ENCODE measurements around the gene PNPLA7.
A peak's percentile ranks its signal among the peaks of the same experiment; 100 is the strongest.

The PNPLA7 gene

GRCh38 chr9:137447722-137448601, 102.2 kb downstream of the PNPLA7 start:
- DNase-seq = no peak

- DNase-seq = no peak
These were observed 103.2 kb downstream of the PNPLA7 start for GRCh38 chr9:137446851-137447471.

DNA sequence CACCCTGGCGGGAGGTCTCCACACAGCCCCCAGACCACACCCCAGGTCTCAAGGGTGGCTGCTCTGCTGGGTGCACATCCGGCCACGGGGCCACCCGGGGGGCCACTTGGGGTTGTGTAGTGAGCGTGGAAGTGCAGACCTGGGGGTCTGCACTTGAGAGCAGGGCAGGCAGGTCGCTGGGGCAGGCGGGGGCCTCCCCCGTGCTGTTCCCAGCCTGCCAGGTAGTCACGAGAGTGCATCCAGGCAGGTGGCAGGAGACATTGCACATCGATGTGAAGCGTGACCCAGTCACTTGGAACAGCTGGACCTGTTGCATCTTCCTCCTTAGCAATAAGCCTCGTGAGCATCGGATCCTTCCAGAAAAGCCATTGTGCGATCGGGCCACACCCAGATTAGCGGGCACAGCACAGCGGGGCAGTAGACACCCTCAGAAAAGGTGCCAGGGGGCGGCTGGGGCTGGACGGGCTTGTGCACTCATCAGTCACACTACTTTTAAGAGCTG, 104.2 kb downstream of the PNPLA7 start:
- DNase-seq = no peak

DNA sequence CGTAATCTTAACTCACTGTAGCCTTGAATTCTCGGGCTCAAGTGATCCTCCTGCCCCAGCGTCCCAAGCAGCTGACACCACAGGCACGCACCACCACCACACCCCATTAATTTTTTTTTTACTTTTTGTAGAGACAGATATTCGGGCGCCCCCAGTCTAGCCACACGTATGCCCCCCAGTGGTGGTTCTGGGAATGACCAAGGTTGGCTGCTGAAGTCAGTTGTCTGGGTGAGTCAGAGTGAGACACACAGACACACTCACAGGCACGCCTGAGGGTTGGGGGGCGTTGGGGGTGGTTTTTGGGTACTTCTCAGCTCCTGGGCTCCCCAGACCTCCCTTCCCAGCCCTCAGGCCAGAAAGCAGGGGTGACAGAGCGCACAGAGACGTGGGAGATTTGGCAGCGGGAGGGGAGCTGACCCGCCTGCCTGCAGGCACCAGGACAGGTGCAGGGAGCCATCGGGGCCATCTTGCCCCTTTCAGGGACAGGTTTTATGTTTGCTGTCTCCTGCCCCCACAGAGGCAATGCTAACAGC, 104.9 kb downstream of the PNPLA7 start:
- peak; percentile 86 for DNase-seq

DNA sequence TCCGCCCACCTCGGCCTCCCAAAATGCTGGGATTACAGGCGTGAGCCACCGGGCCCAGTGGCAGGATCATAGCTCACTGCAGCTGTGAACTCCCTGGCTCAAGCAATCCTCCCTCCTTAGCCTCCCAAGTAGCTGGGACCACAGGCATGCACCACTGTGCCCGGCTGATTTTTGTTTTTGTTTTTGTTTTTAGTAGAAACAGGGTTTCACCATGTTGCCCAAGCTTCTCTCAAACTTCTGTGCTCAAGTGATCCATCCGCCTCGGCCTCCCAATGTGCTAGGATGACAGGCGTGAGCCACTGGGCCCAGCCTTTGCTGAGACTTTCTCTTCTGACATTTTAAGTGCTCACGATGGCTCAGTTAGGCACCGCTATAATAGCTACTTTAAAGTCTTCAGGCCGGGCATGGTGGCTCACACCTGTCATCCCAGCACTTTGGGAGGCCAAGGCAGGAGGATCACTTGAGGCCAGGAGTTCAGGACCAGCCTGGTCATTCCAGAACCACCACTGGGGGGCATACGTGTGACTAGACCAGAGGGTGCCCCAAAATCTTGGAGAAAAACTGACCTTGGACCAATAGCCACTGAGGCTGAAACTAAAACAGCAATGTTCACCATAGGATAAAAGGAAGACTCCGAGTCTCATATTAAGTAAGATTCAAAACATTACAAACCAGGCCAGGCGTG, 106.0 kb downstream of the PNPLA7 start:
- no peak for DNase-seq

GRCh38 chr9:137441935-137442321, 108.3 kb downstream of the PNPLA7 start:
- no peak for DNase-seq

DNA sequence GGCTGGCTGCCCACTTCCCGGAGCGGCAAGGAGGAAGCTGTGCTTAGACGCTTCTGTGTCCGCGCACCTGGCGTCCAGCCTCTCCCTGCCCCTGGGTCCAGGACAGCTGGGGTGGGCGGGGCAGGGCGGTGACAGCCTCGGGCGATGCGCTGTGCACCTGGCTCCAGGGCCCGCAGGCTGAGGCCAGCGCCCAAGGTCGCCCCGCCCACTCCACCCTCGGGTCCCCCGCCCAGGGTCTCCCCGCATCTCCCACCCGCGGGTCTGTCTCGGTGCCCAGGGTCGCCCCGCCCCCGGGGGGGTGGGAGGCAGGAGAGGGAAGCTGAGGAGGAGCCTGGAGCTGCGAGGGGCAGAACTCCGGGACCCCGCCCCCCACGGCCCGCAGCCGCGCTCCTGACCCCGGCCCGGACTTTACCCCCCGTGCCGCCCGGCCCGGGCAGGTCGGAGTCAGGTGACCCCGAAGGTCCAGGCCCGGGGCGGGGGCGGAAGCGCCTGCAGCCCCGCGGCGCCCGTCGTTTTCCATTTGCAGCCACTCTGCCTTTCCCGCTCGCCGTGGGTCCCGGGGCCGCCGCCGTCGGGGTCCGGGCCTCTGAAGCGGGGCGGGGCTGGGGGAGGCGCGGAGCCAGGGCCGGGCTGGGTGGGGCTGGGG, 108.8 kb downstream of the PNPLA7 start, which contains the start of gene ENTPD8:
Gene ENTPD8, minus strand, starts transcription at position 69 of the 646 bp plus-strand sequence. CDS start 3,072 bp downstream, outside the sequence.
- no peak for DNase-seq

- no peak for DNase-seq
These were observed 111.0 kb downstream of the PNPLA7 start for GRCh38 chr9:137439158-137439714.

DNA sequence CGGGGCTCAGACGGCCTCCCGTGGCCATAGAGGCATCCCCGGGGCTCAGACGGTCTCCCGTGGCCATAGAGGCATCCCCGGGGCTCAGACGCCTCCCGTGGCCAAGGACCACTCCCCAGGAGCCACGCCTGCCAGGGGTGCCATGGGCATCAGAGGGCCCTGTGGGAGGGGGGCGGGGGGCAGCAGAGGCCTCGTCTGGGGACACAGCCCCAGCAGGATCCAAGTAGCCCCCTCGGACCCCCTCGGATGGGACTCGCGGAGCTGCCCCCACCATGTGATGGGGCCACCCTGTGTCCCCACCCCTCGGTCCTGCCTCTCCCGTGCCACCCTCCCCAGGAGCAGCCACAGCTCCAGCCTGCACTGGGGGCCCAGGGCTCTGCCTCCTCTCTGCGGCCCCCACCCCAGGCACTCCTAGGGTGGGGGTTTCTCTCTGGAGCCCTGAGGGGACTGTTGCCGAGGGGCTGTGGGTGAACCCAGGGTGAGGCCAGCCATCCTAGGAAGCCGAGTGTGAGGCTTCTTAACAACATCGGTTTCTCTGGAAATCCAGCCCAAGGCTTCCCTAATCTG, 111.5 kb downstream of the PNPLA7 start:
- DNase-seq = no peak

- no peak for DNase-seq
These were observed 112.3 kb downstream of the PNPLA7 start for GRCh38 chr9:137437691-137438590.

DNA sequence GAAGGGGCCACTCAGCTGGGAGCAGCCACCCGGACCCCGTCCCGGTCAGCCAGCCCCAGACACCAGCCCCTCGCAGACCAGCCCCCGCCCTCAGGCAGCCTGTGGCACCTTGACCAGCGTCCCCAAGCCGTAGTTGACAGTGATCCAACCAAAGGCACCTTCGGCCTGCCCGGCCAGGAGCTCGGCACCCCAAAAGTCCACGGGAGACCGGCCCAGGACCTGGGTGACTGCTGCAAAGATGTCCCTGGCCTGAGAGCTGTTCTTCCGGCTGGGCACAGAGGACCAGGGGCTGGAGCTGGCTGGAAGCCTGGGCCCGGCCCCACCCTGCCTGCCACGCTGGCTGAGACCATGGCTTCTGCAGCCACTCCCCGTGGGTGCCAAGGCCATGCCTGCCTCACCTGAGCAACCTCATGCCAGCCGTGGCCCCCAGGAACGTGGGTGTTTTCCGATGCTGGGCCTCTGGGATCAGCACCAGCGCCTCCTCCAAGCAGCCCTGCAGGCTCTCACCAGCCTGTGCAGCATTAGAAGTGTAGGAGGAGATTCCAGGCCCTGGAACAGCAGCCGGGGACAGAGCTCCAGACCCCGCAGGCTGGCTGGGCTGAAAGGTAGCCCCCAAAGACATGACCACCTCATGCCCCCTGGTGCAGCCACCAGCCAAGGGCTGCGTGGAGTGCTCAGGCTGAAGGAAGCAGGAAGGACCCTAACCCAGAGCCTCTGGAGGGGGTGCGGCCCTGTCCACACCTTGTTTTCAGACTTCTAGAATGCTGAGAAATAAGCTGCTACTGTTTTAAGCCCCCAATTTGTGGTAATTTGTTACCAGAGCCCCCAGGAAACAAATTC, 113.2 kb downstream of the PNPLA7 start:
- no peak for DNase-seq

DNA sequence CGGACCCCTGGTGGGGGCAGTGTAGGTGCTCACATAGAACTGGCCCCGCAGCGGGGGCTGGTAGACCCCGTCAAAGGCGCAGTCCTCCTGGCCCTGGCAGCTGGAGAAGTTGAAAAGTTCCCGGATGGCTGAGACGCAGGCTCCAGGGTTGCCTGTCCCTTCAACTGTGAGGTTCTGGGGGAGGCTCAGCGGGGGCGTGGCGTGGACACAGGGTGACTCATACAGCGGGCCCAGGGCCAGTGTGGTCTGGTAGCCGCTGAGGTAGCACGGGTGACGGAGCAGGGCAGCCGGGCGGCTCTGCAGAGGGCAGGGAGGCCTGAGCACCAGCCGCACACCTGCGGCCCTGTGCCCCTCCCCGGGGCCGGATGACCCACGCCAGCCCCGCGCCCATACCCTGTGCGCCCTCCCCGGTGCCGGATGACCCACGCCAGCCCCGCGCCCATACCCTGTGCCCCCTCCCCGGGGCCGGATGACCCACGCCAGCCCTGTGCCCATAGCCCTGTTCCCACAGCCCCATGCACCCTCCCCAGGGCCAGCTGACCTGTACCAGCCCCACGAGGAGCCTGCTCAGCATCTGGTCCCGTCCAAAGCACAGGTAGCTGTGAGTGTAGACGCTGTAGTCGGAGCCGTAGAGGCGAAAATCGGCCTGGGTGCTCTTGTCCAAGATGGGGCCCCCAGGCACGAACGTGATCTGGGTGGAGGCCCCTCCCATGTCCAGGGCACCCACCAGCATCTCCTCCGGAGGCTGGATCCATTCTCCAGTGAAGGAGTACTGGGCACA, 114.0 kb downstream of the PNPLA7 start:
- DNase-seq = no peak

- no peak for DNase-seq
These were observed 114.8 kb downstream of the PNPLA7 start for GRCh38 chr9:137435381-137435891.

- no peak for DNase-seq
These were observed 115.5 kb downstream of the PNPLA7 start for GRCh38 chr9:137434498-137435380.

- DNase-seq = no peak
These were observed 116.2 kb downstream of the PNPLA7 start for GRCh38 chr9:137433916-137434431.

GRCh38 chr9:137433349-137433915, 116.8 kb downstream of the PNPLA7 start:
- no peak for DNase-seq

DNA sequence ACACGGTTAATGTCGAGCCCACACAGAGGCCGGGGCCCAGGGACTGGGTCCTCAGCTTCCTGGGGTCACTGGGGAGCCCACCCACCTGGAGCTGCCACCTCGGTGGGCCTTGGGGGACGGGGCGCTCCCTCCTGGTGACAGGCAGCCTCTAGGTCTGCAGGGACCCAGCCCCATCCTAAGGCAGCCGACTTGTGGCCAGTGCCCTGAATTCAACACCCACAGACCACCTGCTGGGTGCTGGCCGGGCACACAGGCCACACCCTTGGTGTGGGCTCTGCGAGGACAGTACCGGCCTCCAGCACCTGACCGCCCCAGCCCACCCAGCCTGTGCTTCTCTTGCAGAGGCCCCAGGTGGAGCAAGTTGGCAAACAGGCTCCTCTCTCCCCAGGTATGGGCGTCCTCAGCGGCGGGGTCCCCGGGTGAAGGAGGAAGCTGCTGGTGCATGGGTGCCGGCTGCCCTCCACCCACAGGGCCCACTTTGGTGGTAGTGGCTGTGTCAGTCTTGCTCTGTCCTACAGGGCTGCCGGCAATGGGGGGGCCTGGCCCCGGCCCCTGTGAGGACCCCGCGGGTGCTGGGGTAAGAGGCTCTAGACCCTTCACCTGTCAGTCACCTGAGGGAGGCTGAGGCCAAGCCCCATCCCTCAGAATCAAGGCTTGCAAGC, 117.4 kb downstream of the PNPLA7 start:
- no peak for DNase-seq

Measured in CD4-positive, alpha-beta T cell treated with Interleukin-4 for 4 hours (primary cell).